NCI-H345 treated with DMSO at 0.1 percent for 48 hours (cell line): ENCODE data around the gene CSTPP1.

ENCODE experiments used
- DNase-seq: peaks from one replicate; lab custom pipeline; 2025; ENCODE audit not compliant: unreplicated experiment; lab: John Stamatoyannopoulos, UW

Gene CSTPP1

DNA sequence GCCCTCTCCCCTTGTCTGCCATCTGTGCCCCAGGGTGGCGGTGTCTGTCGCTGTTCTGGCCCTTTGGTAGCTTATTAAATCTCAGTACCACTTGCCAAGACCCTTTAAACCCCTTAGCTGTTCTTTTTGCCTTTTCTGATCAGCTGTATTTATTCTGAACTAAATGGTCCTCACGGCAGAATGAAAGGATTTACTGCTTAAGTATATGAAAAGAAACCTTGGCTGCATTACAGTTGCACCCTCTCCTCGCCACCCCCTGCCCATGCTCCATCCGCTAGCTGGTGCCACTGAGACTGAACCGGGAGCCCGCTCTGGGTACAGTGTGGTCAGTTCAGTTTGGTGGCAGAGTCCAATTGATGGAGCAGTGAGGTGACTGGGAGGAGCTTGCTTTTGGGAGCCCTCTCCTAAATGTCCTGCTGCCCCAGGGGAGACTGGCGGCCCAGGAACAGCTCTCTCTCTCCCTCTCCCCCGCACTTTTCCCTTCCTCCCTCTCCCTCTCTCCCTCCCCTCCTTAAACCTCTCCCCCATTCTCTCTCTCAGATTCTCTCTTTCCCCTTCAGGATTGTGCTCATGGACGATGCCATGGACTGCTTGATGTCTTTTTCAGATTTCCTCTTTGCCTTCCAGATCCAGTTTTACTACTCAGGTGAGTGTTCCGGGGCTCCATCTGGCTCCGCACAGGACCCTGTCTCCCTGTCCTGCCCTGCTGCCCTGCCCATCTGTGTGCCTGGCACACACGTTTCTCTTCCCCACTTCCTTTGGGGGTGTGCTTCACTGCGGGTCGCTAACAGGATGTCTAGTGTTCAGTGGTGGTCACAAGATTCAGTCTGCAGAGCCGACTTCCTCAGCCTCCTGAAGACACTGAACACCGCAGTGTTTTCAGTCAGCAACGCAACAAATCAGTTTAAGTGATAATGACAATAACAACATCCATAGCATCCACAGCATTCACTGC is 218.3 kb downstream of the CSTPP1 start:
- no peak for DNase-seq

DNA sequence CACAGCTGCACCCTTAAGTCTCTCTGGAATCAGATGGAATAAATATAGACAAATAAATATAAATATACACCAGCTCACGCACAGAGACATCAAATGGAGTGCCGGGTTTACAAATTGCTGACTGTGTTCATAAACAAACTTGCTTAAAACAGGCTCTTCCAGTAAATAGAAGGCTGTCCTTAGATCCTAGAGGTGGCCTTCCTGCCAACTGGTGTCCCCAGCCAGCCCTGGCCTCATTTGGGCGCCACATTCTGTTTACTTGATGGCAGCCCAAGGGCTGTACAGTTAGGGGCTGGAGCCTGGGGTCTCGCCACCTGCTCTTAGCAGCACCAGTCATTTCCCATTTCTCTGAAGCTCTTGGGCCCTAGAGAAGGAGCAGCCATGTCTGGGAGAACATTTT is 219.3 kb downstream of the CSTPP1 start:
- no peak for DNase-seq

DNA sequence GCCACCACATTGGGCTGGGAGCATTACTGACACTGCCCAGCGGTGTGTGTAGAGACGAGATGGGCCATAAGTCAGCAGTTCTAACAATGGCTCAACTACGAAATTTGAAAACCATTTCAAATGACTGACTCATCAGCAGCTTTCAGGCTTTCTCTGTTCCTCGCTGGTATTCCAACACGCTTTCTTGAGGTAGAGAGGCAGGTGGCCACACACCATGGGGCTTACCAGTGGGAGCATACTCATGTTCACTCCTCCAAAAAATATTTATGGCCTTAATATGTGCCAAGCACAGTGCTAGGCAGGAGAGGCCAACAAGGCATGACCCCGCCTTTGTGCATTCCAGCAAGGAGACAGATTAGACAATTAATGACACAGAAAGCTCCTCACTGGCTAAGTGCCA is 219.8 kb downstream of the CSTPP1 start:
- no peak for DNase-seq

DNA sequence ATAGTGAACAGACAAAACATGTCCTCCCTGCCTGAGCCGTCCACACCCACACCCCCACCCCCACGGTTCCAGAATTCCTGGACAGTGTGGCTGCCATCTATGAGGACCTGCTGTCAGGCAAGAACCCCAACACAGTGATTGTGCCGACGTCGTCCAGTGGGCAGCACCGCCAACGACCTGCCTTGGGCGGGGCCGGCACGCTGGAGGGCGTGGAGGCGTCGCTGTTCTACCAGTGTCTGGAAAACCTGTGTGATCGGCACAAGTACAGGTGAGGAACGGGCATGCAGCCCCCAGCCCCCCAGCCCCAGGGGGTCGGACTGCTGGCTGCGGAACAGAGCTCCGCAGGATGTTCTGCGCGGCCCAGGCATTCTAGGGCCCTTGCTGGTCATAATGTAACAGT is 220.4 kb downstream of the CSTPP1 start:
- no peak for DNase-seq

DNA sequence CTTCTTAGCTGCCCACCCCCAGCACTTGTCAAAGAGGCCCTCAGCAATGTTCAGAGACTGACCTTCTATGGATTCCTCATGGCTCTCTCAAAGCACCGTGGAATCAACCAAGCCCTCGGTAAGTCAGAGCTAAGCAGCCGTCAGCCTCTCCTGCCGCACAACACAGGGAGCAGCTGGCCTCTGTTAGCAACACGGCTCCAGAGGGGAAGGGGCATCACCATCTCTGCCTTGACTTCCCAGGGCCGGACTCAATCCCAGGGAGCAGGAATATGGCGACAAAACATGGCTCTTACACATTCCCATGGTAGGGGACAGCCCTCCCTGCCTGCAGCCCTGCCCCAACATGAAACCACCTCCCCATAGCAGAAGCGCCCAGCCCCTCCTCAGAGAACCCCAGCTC is 221.2 kb downstream of the CSTPP1 start:
- DNase-seq, result no peak

DNA sequence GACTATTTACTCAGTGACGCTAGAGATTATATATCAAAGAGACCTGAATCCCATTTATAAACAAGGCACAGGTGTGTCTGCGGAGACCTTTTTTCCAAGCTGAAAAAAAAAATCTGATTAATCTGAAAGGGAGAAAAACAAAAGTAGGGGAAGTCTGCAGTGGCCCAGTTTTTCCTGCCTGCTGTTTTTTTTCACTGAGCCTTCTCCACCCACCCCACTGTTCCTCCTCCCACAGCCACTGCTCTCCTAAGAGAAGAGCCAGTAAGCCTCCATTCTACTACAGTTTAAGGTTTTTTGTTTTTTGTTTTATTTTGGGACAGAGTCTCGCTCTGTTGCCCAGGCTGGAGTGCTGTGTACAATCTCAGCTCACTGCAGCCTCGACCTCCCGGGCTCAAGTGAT is 221.7 kb downstream of the CSTPP1 start:
- DNase-seq, result no peak

DNA sequence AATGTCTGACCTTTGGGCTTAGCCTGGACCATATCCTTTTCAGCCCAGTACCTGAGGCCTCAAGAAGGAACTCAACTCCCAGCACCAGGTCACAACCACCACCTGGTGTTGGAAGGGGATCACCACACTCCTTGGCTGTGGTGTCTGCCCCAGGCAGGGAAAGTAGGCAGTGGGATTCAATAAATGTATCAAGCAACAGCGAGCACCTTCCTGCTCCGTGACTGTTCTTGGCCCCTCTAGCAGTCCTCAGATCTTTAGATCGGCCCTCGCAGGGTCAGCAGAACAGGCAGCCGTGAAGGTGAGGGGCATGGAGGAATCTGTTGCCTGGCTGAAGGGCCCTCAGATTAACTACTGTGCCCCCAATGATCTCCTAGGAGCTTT is 224.2 kb downstream of the CSTPP1 start:
- DNase-seq, result no peak

DNA sequence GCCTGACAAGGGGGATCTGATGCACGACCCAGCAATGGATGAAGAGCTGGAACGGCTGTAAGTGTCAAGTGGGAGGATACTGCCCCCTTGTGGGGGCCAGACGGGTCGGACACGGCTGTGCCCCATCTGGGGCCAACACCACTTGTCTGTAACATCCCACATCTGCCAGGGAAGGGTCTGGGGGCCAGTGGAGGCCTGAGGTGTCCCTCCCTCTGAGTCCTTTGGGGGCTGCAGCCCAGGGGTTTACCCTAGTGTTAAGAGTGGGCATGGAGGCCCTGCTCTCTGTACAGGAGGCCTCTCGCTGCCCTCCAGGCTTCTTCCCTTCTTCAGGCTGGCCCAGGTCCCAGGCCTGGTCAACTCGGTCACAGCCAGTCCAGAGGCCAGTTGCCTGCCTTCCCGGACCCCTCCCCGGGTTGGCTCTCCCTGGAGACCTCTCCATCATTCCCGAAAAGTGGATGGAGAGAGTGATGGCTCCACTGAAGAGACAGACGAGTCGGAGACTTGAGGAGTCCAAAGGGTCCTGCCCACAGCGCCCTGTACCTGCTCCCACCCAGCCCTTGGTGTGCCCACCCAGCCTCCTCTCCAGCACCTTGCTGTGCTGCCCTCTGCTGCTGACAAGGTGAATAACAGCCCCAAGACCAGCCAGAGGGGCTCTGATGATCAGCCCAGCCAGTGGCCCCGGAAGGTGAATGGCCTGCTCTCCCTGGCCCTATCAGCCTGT is 224.7 kb downstream of the CSTPP1 start:
- DNase-seq, result peak; percentile 32

DNA sequence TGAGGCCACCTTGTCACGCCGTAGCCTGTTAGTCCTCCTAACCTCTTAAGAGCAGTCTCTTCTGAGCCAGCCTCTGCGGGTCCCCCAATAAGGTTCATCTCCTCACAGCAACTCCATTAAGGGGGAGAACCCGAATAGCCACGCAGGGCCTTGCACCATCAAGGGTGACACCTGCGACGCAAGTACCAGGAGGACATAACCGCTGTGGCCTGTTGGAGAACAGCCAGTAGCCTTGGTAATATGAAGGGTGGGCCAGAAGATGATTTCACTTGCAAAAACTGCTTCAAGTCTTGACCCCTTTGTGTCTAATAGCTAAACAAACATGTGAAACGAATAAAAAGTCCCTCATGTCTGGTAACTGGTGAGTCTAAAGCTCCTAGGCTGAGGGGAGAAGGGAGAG is 225.3 kb downstream of the CSTPP1 start:
- DNase-seq, result no peak

DNA sequence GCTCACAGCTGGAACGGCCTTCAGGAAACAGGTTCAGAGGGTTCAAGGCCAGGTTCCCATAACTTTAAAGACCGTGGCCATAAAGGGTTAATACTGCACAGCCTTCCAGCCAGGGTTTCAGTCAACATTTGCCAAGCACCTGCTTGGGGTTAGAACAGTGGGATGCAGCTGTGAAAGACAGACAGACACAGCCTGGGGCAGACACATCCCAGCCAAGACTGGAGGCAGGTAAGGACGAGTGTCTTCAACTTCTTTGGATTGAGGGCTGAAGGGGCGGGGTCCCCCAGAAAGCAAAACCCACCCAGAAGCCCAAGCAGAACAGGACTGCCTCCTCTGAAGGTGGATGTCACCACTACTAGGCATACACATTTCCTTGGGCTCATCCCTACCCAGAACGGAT is 225.9 kb downstream of the CSTPP1 start:
- no peak for DNase-seq

DNA sequence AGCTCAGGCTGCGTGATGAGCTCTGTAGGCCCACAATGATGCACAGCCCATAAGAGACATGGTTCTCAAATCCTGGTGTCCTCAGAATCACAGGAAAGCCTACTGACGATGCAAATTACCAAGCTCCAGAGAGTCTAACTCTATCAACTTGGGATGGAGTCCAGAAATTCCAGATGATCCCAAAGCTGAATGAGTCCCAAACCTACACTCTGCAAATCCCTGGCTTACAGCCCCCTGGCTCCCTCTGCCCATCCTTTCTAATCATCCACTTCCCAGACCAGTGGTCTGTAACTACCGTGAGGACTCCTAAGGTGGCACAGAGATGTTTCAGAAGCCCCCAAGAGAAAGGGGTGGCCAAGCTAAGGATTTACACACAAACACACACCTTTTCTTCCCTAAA is 226.6 kb downstream of the CSTPP1 start:
- no peak for DNase-seq

DNA sequence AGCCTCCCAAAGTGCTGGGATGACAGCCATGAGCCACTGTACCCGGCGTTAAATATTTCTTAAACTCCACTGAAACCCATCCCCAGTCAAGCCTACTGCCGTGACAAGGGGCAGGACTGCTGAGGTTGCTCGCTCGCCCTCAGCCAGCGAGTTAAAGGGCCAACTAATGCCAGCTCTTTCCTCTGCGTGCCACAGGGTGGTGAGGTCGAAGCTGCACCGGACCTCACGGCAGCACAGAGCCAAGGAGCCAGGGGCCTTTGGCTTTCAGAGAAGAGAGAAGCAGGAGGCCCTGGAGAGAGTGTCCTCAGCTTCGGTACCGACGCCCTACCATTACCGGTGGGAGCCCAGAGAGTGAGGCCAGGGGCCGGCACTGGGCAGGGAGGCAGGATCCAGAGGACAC is 227.3 kb downstream of the CSTPP1 start:
- DNase-seq, result no peak

DNA sequence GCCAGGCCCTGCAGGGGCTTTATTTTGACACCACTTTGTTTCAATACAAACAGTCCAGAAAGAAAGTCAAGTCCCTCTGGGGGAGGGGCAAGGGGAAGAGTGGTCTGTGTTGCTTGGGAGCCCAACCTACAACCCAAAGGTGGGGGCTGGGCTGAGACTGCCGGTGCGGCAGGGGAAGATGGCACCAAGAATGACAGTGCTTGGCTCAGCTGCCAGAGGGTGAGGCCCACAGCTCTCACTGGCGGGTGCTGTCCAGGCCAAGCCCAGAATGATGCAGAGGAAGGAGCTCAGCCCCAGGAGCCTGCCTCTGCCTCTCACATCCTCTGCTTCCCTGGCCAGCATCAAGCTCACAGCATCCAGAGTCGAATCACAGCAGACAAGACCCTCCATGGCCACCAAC is 227.8 kb downstream of the CSTPP1 start:
- no peak for DNase-seq

DNA sequence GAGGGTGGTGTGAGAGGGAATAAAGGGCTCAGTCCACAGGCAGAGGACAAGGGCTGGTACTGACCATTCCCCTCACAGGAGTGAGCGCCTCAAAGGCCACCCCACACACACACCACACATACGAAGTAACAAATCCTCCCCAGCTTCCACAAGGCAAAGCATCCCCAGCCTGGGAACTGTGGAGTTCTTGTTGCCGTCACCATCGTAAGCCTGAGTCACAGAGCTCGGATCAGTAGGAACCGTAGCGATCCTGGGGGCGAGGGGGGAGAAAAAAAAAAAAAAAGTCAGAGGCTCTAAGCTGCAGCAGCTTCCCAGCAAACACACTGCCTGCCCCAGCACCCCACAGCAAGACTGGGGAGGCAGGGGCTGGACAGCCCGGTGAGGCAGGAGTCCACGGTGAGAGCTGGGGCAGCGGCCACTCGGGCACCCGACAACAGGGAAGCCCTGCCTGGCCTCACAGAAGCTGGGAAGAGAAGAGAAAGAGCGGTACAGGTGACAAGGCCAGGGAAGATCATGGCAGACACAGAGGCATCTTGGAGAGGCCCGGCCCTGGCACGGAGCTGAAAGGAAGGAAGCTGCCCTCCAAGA is 228.8 kb downstream of the CSTPP1 start:
- DNase-seq, result no peak

DNA sequence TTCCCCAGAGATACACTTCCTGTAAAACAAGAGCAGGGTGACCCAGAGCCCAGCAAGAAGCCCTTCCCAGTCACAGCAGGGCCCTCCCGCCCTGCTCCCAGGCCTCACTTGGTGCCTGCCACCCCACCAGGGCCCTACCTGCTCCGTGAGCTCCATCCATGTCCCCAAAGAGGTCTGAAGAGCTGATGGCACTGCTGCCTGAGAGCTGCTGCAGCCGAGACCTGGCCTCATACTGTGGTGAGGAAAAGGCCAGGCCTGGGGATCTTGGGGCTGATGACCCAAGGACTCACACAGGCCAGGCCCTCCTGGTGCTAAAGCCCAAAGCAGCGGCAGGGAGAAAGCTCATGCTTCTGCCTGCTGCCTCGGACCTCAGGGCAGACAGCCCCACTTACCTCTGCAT is 229.8 kb downstream of the CSTPP1 start:
- no peak for DNase-seq

DNA sequence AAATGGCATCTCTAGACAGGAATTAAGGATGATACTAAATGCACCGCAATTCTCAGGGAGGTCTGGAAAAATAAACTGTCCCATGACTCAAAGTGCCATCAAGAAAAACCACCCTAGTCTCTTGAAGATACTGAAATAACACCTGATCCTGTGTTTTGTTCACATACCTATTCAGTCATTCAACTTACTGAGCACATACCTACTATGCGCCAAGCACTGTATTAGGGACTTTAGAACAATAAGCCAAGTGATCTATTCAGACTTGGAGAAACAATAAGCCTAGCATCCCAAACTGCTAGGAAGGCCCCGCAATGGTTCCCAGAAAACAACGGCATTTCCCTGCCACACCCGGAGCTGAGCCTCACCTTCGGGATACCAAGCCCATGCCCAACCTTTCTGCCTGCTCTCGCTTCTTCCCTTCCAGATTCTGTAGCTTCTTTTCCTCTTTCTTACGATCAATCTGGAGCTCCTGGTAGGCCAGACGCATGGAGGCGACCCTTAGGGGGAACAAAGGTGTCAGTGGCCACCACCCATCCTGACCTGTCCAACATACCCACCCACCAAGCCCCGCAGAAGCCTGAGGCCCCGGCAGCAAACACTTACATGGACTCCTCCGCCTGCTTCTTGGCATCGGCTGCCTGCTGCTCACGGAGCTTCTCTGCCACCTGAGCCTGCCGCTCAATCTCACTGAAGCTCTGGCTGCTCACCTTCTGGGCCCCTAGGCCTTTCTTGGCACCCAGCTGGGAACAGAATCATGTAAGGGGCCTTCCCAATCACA is 234.7 kb downstream of the CSTPP1 start:
- DNase-seq, result no peak

DNA sequence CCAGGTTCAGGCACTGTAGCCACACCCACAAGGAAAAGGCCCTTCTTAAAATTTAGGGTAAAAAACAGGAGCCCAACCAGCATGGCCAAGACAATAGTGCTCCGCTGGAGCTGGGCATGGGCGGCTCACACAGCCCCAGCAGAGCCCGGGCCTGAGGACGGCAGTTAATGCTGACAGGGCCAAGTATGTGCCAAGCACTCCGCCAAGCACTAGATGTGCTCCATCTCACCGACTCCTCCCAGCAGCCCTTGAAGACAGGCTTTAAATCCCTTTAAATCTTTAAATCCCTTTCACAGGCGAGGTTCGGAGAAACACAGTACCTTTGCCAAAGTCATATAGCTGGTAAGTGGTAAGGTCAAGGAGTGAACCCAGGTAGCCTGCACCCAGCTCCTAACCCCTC is 235.3 kb downstream of the CSTPP1 start:
- no peak for DNase-seq

DNA sequence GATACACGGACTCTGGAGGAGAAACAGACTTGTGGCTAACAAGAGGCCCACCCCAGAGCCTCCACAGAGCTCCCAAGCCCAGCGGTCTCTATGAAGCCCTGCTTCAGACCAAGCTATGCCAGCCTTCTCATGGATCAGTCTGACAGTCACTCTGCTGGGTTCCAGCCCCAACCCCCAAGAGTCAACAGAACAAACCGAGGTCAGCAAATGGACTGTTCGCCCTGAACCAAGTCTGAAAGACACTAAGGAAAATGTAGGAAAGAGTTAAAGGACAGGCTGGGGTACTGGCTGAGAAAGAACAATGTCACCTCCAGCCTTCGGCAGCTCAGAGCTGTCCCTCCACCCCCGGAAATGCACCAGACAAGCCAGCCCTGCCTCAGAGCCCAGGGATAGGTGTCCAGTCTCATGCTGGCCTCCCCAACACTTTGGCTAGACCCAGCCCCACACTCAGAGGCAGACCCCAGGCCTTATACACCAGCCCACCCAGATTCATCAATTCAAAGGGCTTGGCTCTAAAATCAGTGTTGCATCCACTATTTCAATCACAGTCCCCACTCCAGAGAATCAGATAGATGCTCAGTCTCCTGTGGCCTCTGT is 236.3 kb downstream of the CSTPP1 start:
- no peak for DNase-seq

DNA sequence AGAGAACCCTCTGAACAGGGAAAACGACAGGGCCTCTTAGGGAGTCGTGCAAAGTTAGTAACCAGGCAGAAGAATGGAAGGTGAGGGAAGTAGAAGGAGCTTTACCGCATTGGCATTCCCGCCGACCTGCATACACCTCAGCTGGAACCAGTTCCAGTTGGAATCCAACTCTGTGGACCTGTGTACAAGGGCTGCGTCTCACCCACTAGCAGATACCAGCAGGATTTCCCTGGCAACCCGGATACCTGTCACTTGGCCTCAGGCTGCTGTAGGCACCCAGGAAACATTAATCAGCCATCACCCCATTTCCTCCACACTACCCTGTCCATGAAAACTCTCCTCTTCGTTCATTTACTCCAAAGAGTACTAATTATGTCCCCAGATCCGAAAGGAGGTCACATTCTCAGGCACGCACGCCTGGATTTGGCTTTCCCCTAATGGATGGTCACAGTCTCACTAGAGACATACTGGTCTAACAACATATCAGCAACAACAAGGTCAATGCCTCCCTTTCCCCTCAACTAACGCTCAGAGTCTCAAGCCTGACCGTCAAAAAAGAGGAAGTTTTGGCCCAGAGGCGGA is 239.3 kb downstream of the CSTPP1 start:
- DNase-seq, result no peak
